ENCODE data around the gene ALK.

The ALK gene

GRCh38 chr2:29606104-29607037 lies 315.0 kb downstream of the ALK start:
- no peak for DNase-seq

- no peak for DNase-seq
These were observed 318.0 kb downstream of the ALK start for GRCh38 chr2:29603341-29603740.

- DNase-seq, result no peak
These were observed 319.5 kb downstream of the ALK start for GRCh38 chr2:29601872-29602271.

- no peak for DNase-seq
These were observed 320.1 kb downstream of the ALK start for GRCh38 chr2:29601321-29601720.

GRCh38 chr2:29599946-29600345 lies 321.4 kb downstream of the ALK start:
- no peak for DNase-seq

- no peak for DNase-seq
These were observed 322.4 kb downstream of the ALK start for GRCh38 chr2:29598978-29599377.

GRCh38 chr2:29597035-29597434 lies 324.4 kb downstream of the ALK start:
- DNase-seq, result no peak

- no peak for DNase-seq
These were observed 324.8 kb downstream of the ALK start for GRCh38 chr2:29596584-29596983.

- DNase-seq, result no peak
These were observed 329.8 kb downstream of the ALK start for GRCh38 chr2:29591600-29591999.

GRCh38 chr2:29590211-29590610 lies 331.2 kb downstream of the ALK start:
- DNase-seq, result no peak

GRCh38 chr2:29589440-29590103 lies 331.8 kb downstream of the ALK start:
- DNase-seq, result no peak

- no peak for DNase-seq
These were observed 333.8 kb downstream of the ALK start for GRCh38 chr2:29587402-29588190.

GRCh38 chr2:29586919-29587318 lies 334.5 kb downstream of the ALK start:
- no peak for DNase-seq

- DNase-seq, result no peak
These were observed 337.7 kb downstream of the ALK start for GRCh38 chr2:29583548-29584156.

- no peak for DNase-seq
These were observed 338.3 kb downstream of the ALK start for GRCh38 chr2:29583104-29583503.

GRCh38 chr2:29582062-29582461 lies 339.3 kb downstream of the ALK start:
- DNase-seq, result no peak

- DNase-seq, result no peak
These were observed 341.2 kb downstream of the ALK start for GRCh38 chr2:29580223-29580622.

- no peak for DNase-seq
These were observed 341.8 kb downstream of the ALK start for GRCh38 chr2:29579495-29580169.

GRCh38 chr2:29578084-29578598 lies 343.2 kb downstream of the ALK start:
- no peak for DNase-seq

- no peak for DNase-seq
These were observed 345.2 kb downstream of the ALK start for GRCh38 chr2:29576231-29576630.

GRCh38 chr2:29575370-29575890 lies 346.0 kb downstream of the ALK start:
- no peak for DNase-seq

GRCh38 chr2:29573612-29574011 lies 347.8 kb downstream of the ALK start:
- DNase-seq, result no peak

Data from GOT3 (cell line).